ENCODE data around the gene NANP. TPM values are rescaled to one million over a fixed set of nuclear protein-coding genes. Genes with fewer than 3 reads are reported as not detected.

NANP gene
- total and polyA plus RNA-seq, 2 of the 13 experiments (the other 11 are each of a cell fraction or from before 2014, with no cell fraction given) = 8.9 to 21.5 TPM

DNA sequence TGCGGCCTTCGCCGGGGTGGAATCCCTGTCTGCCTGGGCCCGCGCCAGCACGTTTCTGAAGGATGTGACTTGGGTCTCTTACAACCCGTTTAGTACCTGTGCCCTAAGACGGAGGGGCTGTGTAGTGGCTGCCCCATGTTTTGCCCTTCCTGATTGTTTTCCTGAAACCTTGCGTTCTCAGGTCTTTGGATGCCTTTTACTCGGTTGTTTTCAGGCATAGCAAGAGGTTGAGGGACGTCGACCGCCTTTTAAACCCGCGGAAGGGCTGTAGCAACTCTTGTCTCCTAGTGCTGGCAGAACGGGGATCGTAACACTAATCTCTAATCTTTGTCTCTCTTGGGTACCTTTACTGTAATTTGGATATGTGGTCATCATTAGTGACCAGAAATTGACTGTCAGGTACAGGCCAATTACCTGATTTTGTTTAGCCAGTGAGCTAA, 706 bp upstream of the NANP start (continued):
- TF ChIP-seq TP53 (CRISPR knock-in tag; conservative IDR thresholded peaks at IDR 0.05) (no peak), ZMYM2 (CRISPR knock-in tag; IDR thresholded peaks at IDR 0.05) (no peak; the same call in none of the 2 replicates), ZNF749 (CRISPR knock-in tag; IDR thresholded peaks at IDR 0.05; ENCODE audit: borderline replicate concordance) (no peak; the same call in 1 of the 2 replicates), POLR2AphosphoS5 (IDR thresholded peaks at IDR 0.05; ENCODE audit: low read depth, low read length) (no peak), NBN (conservative IDR thresholded peaks at IDR 0.05) (no peak), YEATS2 (CRISPR knock-in tag; IDR thresholded peaks at IDR 0.05; ENCODE audit: borderline replicate concordance) (no peak), ELF3 (CRISPR knock-in tag; IDR thresholded peaks at IDR 0.05) (no peak; the same call in 1 of the 2 replicates), ZNF550 (CRISPR knock-in tag; IDR thresholded peaks at IDR 0.05; ENCODE audit: borderline replicate concordance) (no peak; the same call in 1 of the 2 replicates), BCL6 (CRISPR knock-in tag; IDR thresholded peaks at IDR 0.05) (no peak), XBP1 (CRISPR knock-in tag; IDR thresholded peaks at IDR 0.05) (no peak), KAT8 (CRISPR knock-in tag; IDR thresholded peaks at IDR 0.05) (no peak), ARNTL (CRISPR knock-in tag; IDR thresholded peaks at IDR 0.05) (0 out of 2 replicates have a peak, but pooled peaks have one; percentile 13), SP4 (CRISPR knock-in tag; IDR thresholded peaks at IDR 0.05) (no peak; the same call in 1 of the 2 replicates), ATF7-NPFF (CRISPR knock-in tag; IDR thresholded peaks at IDR 0.05; ENCODE audit: low read depth) (no peak), ZNF549 (CRISPR knock-in tag; IDR thresholded peaks at IDR 0.05) (no peak), NR2C2 (CRISPR knock-in tag; IDR thresholded peaks at IDR 0.05; ENCODE audit: borderline replicate concordance) (no peak), NR1H2 (CRISPR knock-in tag; IDR thresholded peaks at IDR 0.05; ENCODE audit: borderline replicate concordance, low read depth) (peak; percentile 58; the same call in 1 of the 2 replicates), RBAK (CRISPR knock-in tag; IDR thresholded peaks at IDR 0.05) (0 out of 2 replicates have a peak, but pooled peaks have one; percentile 9)
- TF ChIP-seq, protein P1, sequence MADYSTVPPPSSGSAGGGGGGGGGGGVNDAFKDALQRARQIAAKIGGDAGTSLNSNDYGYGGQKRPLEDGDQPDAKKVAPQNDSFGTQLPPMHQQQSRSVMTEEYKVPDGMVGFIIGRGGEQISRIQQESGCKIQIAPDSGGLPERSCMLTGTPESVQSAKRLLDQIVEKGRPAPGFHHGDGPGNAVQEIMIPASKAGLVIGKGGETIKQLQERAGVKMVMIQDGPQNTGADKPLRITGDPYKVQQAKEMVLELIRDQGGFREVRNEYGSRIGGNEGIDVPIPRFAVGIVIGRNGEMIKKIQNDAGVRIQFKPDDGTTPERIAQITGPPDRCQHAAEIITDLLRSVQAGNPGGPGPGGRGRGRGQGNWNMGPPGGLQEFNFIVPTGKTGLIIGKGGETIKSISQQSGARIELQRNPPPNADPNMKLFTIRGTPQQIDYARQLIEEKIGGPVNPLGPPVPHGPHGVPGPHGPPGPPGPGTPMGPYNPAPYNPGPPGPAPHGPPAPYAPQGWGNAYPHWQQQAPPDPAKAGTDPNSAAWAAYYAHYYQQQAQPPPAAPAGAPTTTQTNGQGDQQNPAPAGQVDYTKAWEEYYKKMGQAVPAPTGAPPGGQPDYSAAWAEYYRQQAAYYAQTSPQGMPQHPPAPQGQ (CRISPR knock-in tag; IDR thresholded peaks at IDR 0.05; ENCODE audit: borderline replicate concordance) = no peak; the same call in 1 of the 2 replicates
- TF ChIP-seq, protein P2, sequence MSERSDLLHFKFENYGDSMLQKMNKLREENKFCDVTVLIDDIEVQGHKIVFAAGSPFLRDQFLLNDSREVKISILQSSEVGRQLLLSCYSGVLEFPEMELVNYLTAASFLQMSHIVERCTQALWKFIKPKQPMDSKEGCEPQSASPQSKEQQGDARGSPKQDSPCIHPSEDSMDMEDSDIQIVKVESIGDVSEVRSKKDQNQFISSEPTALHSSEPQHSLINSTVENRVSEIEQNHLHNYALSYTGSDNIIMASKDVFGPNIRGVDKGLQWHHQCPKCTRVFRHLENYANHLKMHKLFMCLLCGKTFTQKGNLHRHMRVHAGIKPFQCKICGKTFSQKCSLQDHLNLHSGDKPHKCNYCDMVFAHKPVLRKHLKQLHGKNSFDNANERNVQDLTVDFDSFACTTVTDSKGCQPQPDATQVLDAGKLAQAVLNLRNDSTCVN (CRISPR knock-in tag; IDR thresholded peaks at IDR 0.05; ENCODE audit: borderline replicate concordance) = no peak; the same call in none of the 2 replicates
- TF ChIP-seq, protein P3, sequence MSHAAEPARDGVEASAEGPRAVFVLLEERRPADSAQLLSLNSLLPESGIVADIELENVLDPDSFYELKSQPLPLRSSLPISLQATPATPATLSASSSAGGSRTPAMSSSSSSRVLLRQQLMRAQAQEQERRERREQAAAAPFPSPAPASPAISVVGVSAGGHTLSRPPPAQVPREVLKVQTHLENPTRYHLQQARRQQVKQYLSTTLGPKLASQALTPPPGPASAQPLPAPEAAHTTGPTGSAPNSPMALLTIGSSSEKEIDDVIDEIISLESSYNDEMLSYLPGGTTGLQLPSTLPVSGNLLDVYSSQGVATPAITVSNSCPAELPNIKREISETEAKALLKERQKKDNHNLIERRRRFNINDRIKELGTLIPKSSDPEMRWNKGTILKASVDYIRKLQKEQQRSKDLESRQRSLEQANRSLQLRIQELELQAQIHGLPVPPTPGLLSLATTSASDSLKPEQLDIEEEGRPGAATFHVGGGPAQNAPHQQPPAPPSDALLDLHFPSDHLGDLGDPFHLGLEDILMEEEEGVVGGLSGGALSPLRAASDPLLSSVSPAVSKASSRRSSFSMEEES (CRISPR knock-in tag; IDR thresholded peaks at IDR 0.05) = no peak
- TF ChIP-seq, protein P4, sequence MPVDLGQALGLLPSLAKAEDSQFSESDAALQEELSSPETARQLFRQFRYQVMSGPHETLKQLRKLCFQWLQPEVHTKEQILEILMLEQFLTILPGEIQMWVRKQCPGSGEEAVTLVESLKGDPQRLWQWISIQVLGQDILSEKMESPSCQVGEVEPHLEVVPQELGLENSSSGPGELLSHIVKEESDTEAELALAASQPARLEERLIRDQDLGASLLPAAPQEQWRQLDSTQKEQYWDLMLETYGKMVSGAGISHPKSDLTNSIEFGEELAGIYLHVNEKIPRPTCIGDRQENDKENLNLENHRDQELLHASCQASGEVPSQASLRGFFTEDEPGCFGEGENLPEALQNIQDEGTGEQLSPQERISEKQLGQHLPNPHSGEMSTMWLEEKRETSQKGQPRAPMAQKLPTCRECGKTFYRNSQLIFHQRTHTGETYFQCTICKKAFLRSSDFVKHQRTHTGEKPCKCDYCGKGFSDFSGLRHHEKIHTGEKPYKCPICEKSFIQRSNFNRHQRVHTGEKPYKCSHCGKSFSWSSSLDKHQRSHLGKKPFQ (CRISPR knock-in tag; IDR thresholded peaks at IDR 0.05; ENCODE audit: insufficient replicate concordance) = peak; percentile 33
- TF ChIP-seq, protein P5, sequence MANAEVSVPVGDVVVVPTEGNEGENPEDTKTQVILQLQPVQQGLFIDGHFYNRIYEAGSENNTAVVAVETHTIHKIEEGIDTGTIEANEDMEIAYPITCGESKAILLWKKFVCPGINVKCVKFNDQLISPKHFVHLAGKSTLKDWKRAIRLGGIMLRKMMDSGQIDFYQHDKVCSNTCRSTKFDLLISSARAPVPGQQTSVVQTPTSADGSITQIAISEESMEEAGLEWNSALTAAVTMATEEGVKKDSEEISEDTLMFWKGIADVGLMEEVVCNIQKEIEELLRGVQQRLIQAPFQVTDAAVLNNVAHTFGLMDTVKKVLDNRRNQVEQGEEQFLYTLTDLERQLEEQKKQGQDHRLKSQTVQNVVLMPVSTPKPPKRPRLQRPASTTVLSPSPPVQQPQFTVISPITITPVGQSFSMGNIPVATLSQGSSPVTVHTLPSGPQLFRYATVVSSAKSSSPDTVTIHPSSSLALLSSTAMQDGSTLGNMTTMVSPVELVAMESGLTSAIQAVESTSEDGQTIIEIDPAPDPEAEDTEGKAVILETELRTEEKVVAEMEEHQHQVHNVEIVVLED (CRISPR knock-in tag; IDR thresholded peaks at IDR 0.05; ENCODE audit: borderline replicate concordance) = no peak

Measured in HepG2 (cell line).